ENCODE measurements around the gene MRPS6.

DNA sequence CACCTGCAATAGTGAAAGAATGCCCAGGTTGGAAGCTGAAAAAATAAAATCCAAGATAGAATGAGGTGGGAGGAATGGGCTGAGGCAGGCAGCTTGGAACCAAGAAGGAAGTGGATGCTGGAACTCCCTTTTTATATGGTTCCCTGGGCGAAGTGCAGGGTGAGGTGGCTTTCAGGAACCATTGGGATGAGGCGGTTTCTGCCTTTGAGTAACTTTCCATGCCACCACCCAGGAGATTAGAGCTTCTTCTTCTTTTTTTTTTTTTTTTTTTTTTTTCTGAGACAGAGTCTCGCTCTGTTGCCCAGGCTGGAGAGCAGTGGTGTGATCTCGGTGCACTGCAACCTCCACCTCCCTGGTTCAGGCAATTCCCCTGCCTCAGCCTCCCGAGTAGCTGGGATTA lies 17.8 kb upstream of the MRPS6 start:
- TF ChIP-seq, protein P1, sequence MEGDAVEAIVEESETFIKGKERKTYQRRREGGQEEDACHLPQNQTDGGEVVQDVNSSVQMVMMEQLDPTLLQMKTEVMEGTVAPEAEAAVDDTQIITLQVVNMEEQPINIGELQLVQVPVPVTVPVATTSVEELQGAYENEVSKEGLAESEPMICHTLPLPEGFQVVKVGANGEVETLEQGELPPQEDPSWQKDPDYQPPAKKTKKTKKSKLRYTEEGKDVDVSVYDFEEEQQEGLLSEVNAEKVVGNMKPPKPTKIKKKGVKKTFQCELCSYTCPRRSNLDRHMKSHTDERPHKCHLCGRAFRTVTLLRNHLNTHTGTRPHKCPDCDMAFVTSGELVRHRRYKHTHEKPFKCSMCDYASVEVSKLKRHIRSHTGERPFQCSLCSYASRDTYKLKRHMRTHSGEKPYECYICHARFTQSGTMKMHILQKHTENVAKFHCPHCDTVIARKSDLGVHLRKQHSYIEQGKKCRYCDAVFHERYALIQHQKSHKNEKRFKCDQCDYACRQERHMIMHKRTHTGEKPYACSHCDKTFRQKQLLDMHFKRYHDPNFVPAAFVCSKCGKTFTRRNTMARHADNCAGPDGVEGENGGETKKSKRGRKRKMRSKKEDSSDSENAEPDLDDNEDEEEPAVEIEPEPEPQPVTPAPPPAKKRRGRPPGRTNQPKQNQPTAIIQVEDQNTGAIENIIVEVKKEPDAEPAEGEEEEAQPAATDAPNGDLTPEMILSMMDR (conservative IDR thresholded peaks at IDR 0.05): no peak
- no peak for TF ChIP-seq EZH2 (IDR thresholded peaks at IDR 0.05; ENCODE audit: low read depth)

All from PC-9 (cell line).